ENCODE data around the gene FBH1.

- TF ChIP-seq NCOA2 (IDR thresholded peaks at IDR 0.05; ENCODE audit: partially characterized antibody in 2 of 2) (no peak), MXI1 (IDR thresholded peaks at IDR 0.05; ENCODE audit: low read depth, low read length) (no peak), ETV5 (CRISPR knock-in tag; IDR thresholded peaks at IDR 0.05; ENCODE audit: low read depth) (no peak), TBL1XR1 (IDR thresholded peaks at IDR 0.05; ENCODE audit: low read length in 2 of 2) (no peak), NR2F6 (CRISPR knock-in tag; IDR thresholded peaks at IDR 0.05) (no peak), POLR2A (conservative IDR thresholded peaks at IDR 0.05) (no peak), FOXK2 (conservative IDR thresholded peaks at IDR 0.05 in 1 of 2, IDR thresholded peaks at IDR 0.05 in 1 of 2; ENCODE audit: low read depth in 2 of 2) (no peak), POLR2AphosphoS5 (IDR thresholded peaks at IDR 0.05; ENCODE audit: control insufficient read depth, insufficient read depth, low read depth, low read length) (peak; percentile 20; the same call in 1 of the 2 replicates), ZFPM2 (CRISPR knock-in tag; IDR thresholded peaks at IDR 0.05) (no peak), ZNF830 (CRISPR knock-in tag; IDR thresholded peaks at IDR 0.05) (no peak)
- TF ChIP-seq, protein P1, sequence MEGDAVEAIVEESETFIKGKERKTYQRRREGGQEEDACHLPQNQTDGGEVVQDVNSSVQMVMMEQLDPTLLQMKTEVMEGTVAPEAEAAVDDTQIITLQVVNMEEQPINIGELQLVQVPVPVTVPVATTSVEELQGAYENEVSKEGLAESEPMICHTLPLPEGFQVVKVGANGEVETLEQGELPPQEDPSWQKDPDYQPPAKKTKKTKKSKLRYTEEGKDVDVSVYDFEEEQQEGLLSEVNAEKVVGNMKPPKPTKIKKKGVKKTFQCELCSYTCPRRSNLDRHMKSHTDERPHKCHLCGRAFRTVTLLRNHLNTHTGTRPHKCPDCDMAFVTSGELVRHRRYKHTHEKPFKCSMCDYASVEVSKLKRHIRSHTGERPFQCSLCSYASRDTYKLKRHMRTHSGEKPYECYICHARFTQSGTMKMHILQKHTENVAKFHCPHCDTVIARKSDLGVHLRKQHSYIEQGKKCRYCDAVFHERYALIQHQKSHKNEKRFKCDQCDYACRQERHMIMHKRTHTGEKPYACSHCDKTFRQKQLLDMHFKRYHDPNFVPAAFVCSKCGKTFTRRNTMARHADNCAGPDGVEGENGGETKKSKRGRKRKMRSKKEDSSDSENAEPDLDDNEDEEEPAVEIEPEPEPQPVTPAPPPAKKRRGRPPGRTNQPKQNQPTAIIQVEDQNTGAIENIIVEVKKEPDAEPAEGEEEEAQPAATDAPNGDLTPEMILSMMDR (IDR thresholded peaks at IDR 0.05 in 2 of 3, conservative IDR thresholded peaks at IDR 0.05 in 1 of 3; ENCODE audit: insufficient read depth in 2 of 3, low read depth in 1 of 3, low read length in 3 of 3): no peak
- TF ChIP-seq, protein P2, sequence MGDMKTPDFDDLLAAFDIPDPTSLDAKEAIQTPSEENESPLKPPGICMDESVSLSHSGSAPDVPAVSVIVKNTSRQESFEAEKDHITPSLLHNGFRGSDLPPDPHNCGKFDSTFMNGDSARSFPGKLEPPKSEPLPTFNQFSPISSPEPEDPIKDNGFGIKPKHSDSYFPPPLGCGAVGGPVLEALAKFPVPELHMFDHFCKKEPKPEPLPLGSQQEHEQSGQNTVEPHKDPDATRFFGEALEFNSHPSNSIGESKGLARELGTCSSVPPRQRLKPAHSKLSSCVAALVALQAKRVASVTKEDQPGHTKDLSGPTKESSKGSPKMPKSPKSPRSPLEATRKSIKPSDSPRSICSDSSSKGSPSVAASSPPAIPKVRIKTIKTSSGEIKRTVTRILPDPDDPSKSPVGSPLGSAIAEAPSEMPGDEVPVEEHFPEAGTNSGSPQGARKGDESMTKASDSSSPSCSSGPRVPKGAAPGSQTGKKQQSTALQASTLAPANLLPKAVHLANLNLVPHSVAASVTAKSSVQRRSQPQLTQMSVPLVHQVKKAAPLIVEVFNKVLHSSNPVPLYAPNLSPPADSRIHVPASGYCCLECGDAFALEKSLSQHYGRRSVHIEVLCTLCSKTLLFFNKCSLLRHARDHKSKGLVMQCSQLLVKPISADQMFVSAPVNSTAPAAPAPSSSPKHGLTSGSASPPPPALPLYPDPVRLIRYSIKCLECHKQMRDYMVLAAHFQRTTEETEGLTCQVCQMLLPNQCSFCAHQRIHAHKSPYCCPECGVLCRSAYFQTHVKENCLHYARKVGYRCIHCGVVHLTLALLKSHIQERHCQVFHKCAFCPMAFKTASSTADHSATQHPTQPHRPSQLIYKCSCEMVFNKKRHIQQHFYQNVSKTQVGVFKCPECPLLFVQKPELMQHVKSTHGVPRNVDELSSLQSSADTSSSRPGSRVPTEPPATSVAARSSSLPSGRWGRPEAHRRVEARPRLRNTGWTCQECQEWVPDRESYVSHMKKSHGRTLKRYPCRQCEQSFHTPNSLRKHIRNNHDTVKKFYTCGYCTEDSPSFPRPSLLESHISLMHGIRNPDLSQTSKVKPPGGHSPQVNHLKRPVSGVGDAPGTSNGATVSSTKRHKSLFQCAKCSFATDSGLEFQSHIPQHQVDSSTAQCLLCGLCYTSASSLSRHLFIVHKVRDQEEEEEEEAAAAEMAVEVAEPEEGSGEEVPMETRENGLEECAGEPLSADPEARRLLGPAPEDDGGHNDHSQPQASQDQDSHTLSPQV (IDR thresholded peaks at IDR 0.05): no peak; the same call in 1 of the 2 replicates
Measured at GRCh38 chr10:5898163-5898562, 8.1 kb downstream of the FBH1 start.

Measured in K562 (cell line).